Fibroblast of pulmonary artery (primary cell): ENCODE data around the gene NRF1.

Experiments used
- DNase-seq: peaks from one replicate; pipeline ENCODE4 v3.0.0-alpha.2; 2010; ENCODE audit warnings: low read depth
- H3K4me3 ChIP-seq: replicated peaks from 2 replicates; pipeline ENCODE4 v1.5.1; 2011; ENCODE audit warnings: low read depth, mild to moderate bottlenecking, control low read depth, low read length, moderate library complexity
- CTCF ChIP-seq: IDR thresholded peaks from 2 replicates; pipeline ENCODE4 v1.5.1; 2011; ENCODE audit warnings: mild to moderate bottlenecking, control low read depth, low read length, inconsistent platforms; ENCODE audit errors: missing control alignments

NRF1 gene

DNA sequence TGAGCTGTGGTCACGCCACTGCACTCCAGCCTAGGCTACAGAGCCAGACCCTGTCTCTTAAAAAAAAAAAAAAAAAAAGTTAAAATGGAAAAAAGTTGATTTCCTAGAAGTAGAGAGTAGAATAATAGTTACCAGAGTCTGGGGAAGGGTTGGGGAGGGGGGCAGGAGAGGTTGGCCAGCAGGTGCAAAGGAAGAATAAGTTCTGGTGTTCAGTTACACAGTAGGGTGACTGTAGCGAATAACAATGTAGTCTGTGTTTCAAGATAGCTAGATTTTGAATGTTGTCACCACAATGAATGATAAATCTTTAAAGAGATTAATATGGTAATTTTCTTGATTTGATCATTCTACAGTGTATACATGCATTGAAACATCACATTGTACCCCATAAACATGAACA, 142.9 kb downstream of the NRF1 start:
- no peak for TF ChIP-seq CTCF
- DNase-seq: no peak
- H3K4me3 ChIP-seq: no peak overlapping the region

DNA sequence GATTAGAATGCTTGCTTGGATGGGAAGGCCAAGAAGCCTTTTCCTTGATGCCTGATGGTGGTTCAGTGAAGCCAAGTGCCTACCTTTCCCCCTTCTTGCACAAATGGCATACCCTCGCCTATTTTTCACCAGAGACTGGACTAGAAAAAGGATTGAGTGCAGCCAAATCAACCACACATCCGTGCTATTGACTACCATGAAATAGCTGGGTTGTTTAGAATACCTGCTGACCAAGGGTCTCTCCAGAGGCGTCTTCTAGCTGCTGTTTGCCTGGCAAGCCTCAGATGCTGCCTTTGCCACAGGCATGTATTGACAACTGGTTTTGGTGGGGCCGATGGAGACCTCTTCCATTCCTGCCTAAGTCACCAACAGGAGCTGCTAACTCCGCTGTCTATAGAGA, 146.5 kb downstream of the NRF1 start:
- no peak overlapping the region for H3K4me3 ChIP-seq
- TF ChIP-seq CTCF: no peak
- DNase-seq: no peak

DNA sequence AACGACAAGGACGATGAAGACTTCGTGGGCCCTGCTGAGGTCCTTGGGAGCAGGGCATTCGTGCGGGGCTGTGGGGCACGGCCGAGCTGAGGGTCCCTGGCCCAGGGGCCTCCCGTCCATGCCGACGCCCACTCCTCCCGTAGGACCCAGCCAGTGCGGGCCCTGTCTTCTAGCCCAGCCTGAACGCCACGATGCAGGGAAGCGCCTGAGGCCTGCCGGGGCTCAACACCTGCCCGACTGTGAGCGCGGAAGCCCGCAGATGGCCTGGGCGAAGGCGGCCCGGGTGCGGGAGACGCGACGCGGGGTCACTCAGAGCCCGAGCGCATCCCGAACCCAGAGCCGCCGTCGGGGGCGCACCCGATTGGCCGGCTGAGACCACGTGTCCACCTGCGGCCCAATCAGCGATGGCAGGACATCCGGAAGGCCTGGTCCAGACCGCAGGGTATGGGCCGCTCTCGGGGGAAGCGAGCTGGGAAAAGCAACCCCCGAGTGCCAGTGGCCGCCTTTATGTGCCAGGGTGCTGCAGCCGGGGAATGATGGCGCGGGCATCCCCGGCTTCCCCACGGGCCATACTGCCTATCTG, 151.0 kb downstream of the NRF1 start:
- TF ChIP-seq CTCF: no peak
- no peak for DNase-seq
- H3K4me3 ChIP-seq: no peak overlapping the region

GRCh38 chr7:129764247-129765084, 152.9 kb downstream of the NRF1 start:
- no peak overlapping the region for H3K4me3 ChIP-seq
- no peak for DNase-seq
- no peak for TF ChIP-seq CTCF

- no peak overlapping the region for H3K4me3 ChIP-seq
- no peak for TF ChIP-seq CTCF
Observed at GRCh38 chr7:129765352-129765751, 153.8 kb downstream of the NRF1 start.

DNA sequence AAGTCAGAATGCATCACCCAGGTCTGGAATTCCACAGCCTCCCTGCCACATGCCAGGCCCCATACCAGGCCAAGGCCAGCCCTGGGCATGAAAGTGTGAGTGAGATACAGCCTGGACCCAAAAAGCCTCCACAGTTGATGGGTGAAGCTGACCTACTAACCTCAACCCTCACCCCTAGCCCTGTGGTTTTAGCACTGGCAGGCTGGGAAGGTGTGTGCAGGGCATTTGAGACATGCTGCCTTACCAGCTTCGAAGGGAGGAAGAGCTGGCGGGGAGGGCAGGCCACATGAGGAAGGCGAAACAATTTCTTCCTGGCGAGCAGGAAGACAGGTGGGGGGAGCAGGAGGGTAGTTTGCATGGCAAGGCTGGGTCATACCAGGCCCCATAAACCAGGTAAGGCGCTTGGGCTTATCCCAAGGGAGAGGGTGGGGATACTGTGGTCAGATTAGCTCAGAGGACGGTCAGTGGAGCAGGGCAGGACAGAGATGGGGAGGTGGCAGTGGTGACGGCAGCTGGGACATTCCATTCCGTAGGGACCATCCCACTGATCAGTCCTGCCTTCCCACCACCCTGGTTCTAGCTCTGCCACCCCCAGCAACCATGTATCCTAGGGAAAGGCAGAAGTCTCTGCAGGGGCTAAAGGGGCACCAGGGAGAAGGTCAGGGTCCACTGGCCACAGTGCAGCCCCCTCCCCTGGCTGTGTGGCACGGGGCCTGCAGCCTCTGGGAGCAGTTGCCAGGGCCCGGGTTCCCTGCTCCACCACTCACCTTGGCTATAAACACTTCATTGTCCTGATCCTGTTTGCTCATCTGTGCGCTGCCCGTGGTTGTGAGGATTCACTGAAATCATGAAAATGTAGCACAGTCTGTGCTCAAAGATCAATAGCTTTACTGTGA, 155.8 kb downstream of the NRF1 start:
- TF ChIP-seq CTCF: no peak
- DNase-seq: no peak
- H3K4me3 ChIP-seq: no peak overlapping the region

More at GRCh38 chr7:129765352-129765751, 153.8 kb downstream of the NRF1 start:
- no peak for DNase-seq
